CD8-positive, alpha-beta memory T cell (primary cell): ENCODE results near the gene SCAMP2. TPM values are rescaled to one million over a fixed set of nuclear protein-coding genes. Genes with fewer than 3 reads are reported as not detected.

Experiments used
- CTCF ChIA-PET: fragments of 350-600 bp; sonication (Branson Sonifier 250); formaldehyde crosslinking; loops from one replicate; lab custom pipeline; 2021; ENCODE audit warnings: antibody characterized with exemption; lab: Charles Lee
- POLR2A ChIA-PET: fragments of 350-600 bp; sonication (Branson Sonifier 250); formaldehyde crosslinking; loops from one replicate; lab custom pipeline; 2021; ENCODE audit warnings: antibody characterized with exemption; lab: Charles Lee
- DNase-seq, 5 donors: peaks; one replicate each; pipeline versions ENCODE4 v3.0.0 to v3.0.0-alpha.2; 2020 to 2022; ENCODE audit warnings: mixed read lengths in 1 of 5
- H3K27ac ChIP-seq: one replicate; pipeline ENCODE4 v1.7.0; 2013; ENCODE audit warnings: low read depth, mild to moderate bottlenecking, low read length, moderate library complexity
- H3K27me3 ChIP-seq: 2 replicates; pipeline ENCODE4 v1.7.0; 2013; ENCODE audit warnings: low read length, mild to moderate bottlenecking; ENCODE audit not compliant: insufficient read depth, poor library complexity, severe bottlenecking
- H3K36me3 ChIP-seq: 2 replicates; pipeline ENCODE4 v1.7.0; 2013; ENCODE audit warnings: mild to moderate bottlenecking, low read length, moderate library complexity; ENCODE audit not compliant: insufficient read depth
- H3K4me1 ChIP-seq: 2 replicates; pipeline ENCODE4 v1.7.0; 2013; ENCODE audit warnings: mild to moderate bottlenecking, low read length, moderate library complexity; ENCODE audit not compliant: insufficient read depth
- H3K4me3 ChIP-seq: 2 replicates; pipeline ENCODE4 v1.7.0; 2013; ENCODE audit warnings: mild to moderate bottlenecking, low read length
- H3K9me3 ChIP-seq: 2 replicates; pipeline ENCODE4 v1.7.0; 2013; ENCODE audit warnings: mild to moderate bottlenecking, low read length
- H3K27ac Mint-ChIP-seq, 8 donors: one replicate each; pipeline ENCODE4 v1.8.0; 2020 to 2021; ENCODE audit warnings: mixed read lengths in 8 of 8, mild to moderate bottlenecking in 6 of 8, inconsistent platforms in 3 of 8, moderate library complexity in 3 of 8
- H3K27me3 Mint-ChIP-seq, 2 donors: one replicate each; pipeline ENCODE4 v1.8.0; 2020 to 2021; ENCODE audit warnings: mixed read lengths in 2 of 2, mild to moderate bottlenecking in 1 of 2, moderate library complexity in 1 of 2
- H3K36me3 Mint-ChIP-seq, 3 donors: one replicate each; pipeline ENCODE4 v1.8.0; 2020 to 2021; ENCODE audit warnings: mixed read lengths in 3 of 3, inconsistent platforms in 1 of 3, mild to moderate bottlenecking in 1 of 3
- H3K4me1 Mint-ChIP-seq, 3 donors: one replicate each; pipeline ENCODE4 v1.8.0; 2020 to 2021; ENCODE audit warnings: mixed read lengths in 3 of 3, inconsistent platforms in 1 of 3, mild to moderate bottlenecking in 1 of 3
- H3K4me3 Mint-ChIP-seq, 7 donors: one replicate each; pipeline ENCODE4 v1.8.0; 2020 to 2021; ENCODE audit warnings: mixed read lengths in 7 of 7, mild to moderate bottlenecking in 6 of 7, moderate library complexity in 4 of 7, inconsistent platforms in 2 of 7
- H3K9me3 Mint-ChIP-seq, 5 donors: one replicate each; pipeline ENCODE4 v1.8.0; 2020 to 2022; ENCODE audit warnings: mixed read lengths in 5 of 5, mild to moderate bottlenecking in 3 of 5, moderate library complexity in 2 of 5, inconsistent platforms in 1 of 5
- polyA plus RNA-seq: library from polyadenylated mRNA; unstranded; fragments of 300-500 nt; fragmentation: Illumina TruSeq; gene quantifications from one replicate; pipeline ENCODE4 v1.2.3, GENCODE V29; 2021
- total RNA-seq, 2 experiments: library from RNA; stranded (reverse); gene quantifications; one replicate each; pipeline ENCODE4 v1.2.3, GENCODE V29; 2021

Gene SCAMP2
- total and polyA plus RNA-seq, 3 experiments from 2014 or later = 82.8 to 154 (median 84.2) TPM

DNA sequence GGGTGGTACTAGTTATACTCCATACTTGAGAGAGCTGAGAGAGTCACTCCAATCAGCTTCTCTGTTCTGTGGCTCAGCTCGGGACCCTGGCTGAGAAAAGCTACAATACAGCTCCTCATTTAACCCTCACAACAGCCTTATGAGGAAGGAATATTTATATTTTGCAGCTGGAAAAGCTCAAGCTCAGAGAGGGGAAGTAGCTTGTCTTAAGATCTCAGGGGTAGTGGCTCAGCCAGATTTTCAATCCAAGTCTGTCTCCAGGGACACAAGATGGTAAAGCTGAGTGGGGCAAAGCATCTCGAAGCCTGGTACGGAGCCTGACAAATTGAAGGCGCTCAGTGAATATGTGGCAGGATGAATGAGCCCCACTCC is 14.8 kb downstream of the SCAMP2 start:
- H3K4me3 Mint-ChIP-seq = peak overlapping the region in 5 of 7 donors; percentile 0 to 68 (median 45)
- H3K4me3 ChIP-seq = no peak overlapping the region
- peaks cover 37% of the 10 kb centered on the region for H3K4me1 ChIP-seq
- no peaks in the 10 kb centered on the region for H3K9me3 Mint-ChIP-seq
- peaks cover 0 to 36% (median 3%) of the 10 kb centered on the region in 3 donors for H3K36me3 Mint-ChIP-seq
- ChIA-PET CTCF (interaction anchor here (0.7 to 2.4 kb wide), 10 partner anchors 10 to 88 kb away, joined by 3 to 13 read pairs (median 4); partner anchors contain the start of gene CPLX3), POLR2A (no interaction called here)
- H3K9me3 ChIP-seq = no peaks in the 10 kb centered on the region
- H3K36me3 ChIP-seq = peaks cover 21% of the 10 kb centered on the region
- DNase-seq = no peak
- H3K27ac Mint-ChIP-seq = peak overlapping the region; percentile 41 to 96 (median 84)
- H3K27ac ChIP-seq = no peak overlapping the region
- H3K27me3 ChIP-seq = no peaks in the 10 kb centered on the region
- H3K27me3 Mint-ChIP-seq = no peaks in the 10 kb centered on the region
- H3K4me1 Mint-ChIP-seq = peaks cover 33 to 46% (median 37%) of the 10 kb centered on the region in 3 donors

DNA sequence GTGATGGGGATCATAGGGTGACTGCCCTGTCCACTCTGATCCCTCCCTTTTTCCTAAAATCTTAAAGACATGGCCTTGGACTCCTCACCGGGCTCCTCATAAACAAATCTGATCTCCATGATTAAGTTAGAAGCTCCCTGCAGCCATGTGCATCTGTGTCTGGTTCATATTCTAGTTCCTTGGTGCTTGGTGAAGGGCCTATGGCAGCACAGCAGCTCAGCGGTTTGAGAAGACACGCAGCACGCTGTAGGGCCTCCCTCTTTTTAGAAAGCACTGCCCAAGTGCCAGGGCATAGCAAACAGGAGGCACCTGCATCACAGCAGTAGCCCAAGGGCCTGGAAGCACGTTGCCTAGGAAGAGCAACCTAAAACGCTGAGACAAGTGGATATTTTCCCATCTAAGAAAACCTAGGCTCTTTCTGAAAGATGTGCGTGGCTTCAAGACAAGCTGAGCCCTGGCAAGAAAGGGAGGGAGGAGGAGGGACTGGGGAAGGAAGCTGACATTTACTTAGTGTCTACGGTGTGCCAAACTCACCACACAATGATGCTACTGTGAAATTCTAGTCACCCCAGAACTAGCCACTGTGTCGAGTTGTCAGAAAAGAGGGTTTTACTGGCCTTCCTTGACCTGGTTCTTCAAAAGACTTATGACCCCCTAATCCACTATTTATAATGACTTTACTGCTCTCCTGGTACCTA is 15.3 kb downstream of the SCAMP2 start:
- no peak for DNase-seq
- no peaks in the 10 kb centered on the region for H3K27me3 ChIP-seq
- peaks cover 26% of the 10 kb centered on the region for H3K36me3 ChIP-seq
- H3K27ac ChIP-seq = no peak overlapping the region
- H3K9me3 ChIP-seq = no peaks in the 10 kb centered on the region
- Mint-ChIP-seq H3K4me1 (peaks cover 32 to 43% (median 37%) of the 10 kb centered on the region in 3 donors), H3K36me3 (peaks cover 0 to 41% (median 4%) of the 10 kb centered on the region in 3 donors), H3K9me3 (no peaks in the 10 kb centered on the region), H3K4me3 (peak overlapping the region in 5 of 7 donors; percentile 0 to 68 (median 45)), H3K27ac (peak overlapping the region; percentile 70 to 96 (median 87)), H3K27me3 (no peaks in the 10 kb centered on the region)
- H3K4me1 ChIP-seq = peaks cover 35% of the 10 kb centered on the region
- CTCF ChIA-PET = interaction anchor here (0.7 to 2.4 kb wide), 8 partner anchors 10 to 81 kb away, joined by 3 to 13 read pairs (median 5); no protein-coding TSS in a partner anchor
- no peak overlapping the region for H3K4me3 ChIP-seq
- POLR2A ChIA-PET = no interaction called here

DNA sequence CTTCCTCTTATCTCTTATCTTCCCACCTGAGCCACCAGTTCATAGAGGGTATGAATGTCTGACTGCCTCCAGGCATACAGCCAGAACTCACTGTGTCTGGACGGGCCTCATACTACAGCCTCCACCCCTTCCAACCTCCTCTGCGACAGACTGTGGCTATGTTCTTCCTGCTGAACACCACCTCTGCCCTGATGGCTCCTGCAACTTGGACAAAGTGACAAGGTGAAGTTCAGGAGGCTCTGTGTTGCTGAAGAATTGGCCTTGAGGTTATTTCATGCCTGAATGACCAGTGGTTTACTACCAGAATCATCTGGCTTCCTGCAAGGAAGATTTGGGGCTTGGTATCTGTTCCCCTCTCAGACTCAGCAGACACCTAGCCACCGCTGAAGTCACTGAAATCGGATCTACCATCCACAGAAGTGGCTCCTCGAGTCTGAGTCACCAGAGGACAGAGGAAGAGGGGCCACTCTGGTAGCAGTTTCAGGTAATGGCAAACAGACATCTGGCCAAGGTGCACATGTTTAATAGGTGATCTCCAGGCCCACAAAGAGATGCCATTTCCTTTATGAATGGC is 16.0 kb downstream of the SCAMP2 start:
- Mint-ChIP-seq H3K27me3 (no peaks in the 10 kb centered on the region), H3K4me1 (peaks cover 32 to 42% (median 37%) of the 10 kb centered on the region in 3 donors), H3K36me3 (peaks cover 0 to 48% (median 6%) of the 10 kb centered on the region in 3 donors), H3K9me3 (no peaks in the 10 kb centered on the region), H3K4me3 (peak overlapping the region in 3 of 7 donors; percentile 33 to 66 (median 45)), H3K27ac (peak overlapping the region; percentile 70 to 96 (median 87))
- Histone ChIP-seq H3K27me3 (no peaks in the 10 kb centered on the region), H3K4me1 (peaks cover 35% of the 10 kb centered on the region), H3K4me3 (no peak overlapping the region), H3K27ac (no peak overlapping the region), H3K36me3 (peaks cover 32% of the 10 kb centered on the region), H3K9me3 (no peaks in the 10 kb centered on the region)
- no peak for DNase-seq
- ChIA-PET POLR2A (no interaction called here), CTCF (interaction anchor here (0.9 to 1.4 kb wide), 3 partner anchors 17 to 86 kb away, joined by 3 read pairs; no protein-coding TSS in a partner anchor)

DNA sequence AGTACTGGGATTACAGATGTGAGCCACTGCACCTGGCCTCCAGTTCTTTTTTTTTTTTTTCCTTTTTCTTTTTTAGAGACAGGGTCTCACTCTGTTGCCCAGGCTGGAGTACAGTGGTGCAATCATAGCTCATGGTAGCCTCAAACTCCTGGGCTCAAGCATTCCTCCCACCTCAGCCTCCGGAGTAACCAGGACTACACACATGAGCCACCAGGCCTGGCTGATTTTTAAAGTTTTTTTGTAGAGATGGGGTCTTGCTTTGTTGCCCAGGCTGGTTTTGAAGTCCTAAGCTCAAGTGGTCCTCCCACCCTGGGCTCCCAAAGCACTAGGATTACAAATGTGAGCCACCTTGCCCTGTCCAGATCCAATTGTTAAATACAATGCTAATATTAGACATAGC is 16.6 kb downstream of the SCAMP2 start:
- CTCF ChIA-PET = interaction anchor here (0.6 to 1.4 kb wide), 3 partner anchors 36 to 85 kb away, joined by 3 to 4 read pairs (median 3); no protein-coding TSS in a partner anchor
- H3K27me3 ChIP-seq = no peaks in the 10 kb centered on the region
- Mint-ChIP-seq H3K36me3 (peaks cover 0 to 54% (median 6%) of the 10 kb centered on the region in 3 donors), H3K9me3 (no peaks in the 10 kb centered on the region), H3K27me3 (no peaks in the 10 kb centered on the region), H3K4me1 (peaks cover 32 to 42% (median 37%) of the 10 kb centered on the region in 3 donors), H3K4me3 (peak overlapping the region in 1 of 7 donors; percentile 18), H3K27ac (peak overlapping the region in 7 of 8 donors; percentile 70 to 90 (median 76))
- H3K27ac ChIP-seq = no peak overlapping the region
- H3K36me3 ChIP-seq = peaks cover 38% of the 10 kb centered on the region
- no peaks in the 10 kb centered on the region for H3K9me3 ChIP-seq
- DNase-seq = no peak
- POLR2A ChIA-PET = no interaction called here
- H3K4me3 ChIP-seq = no peak overlapping the region
- H3K4me1 ChIP-seq = peaks cover 35% of the 10 kb centered on the region

DNA sequence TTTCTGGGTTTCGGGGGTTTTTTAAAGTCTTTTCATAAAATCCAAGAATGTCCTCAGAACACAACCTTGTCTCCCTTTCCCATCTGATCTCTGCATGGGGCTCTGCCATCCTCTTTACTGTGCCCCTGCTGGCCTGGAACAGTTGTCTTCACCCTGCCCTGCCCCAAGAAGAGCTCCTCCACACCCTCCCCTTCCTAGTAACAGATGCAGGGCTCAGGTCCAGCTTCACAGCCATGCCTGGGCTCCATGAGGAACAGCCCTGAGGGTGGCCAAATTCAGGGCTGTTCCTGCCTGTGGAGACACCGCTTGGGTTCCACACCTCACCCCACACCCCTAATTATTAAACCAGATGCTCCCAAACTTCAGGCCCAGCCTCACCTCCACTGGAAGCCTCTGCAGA is 17.3 kb downstream of the SCAMP2 start:
- H3K4me3 ChIP-seq = no peak overlapping the region
- Mint-ChIP-seq H3K4me3 (no peak overlapping the region), H3K4me1 (peaks cover 32 to 37% (median 34%) of the 10 kb centered on the region in 3 donors), H3K27me3 (no peaks in the 10 kb centered on the region), H3K36me3 (peaks cover 0 to 58% (median 6%) of the 10 kb centered on the region in 3 donors), H3K27ac (peak overlapping the region in 7 of 8 donors; percentile 51 to 88 (median 79)), H3K9me3 (no peaks in the 10 kb centered on the region)
- no peaks in the 10 kb centered on the region for H3K27me3 ChIP-seq
- peaks cover 44% of the 10 kb centered on the region for H3K36me3 ChIP-seq
- peaks cover 35% of the 10 kb centered on the region for H3K4me1 ChIP-seq
- CTCF ChIA-PET = interaction anchor here (0.6 to 1.4 kb wide), 4 partner anchors 14 to 85 kb away, joined by 3 to 4 read pairs (median 4); no protein-coding TSS in a partner anchor
- no peak for DNase-seq
- H3K9me3 ChIP-seq = no peaks in the 10 kb centered on the region
- POLR2A ChIA-PET = no interaction called here
- no peak overlapping the region for H3K27ac ChIP-seq

DNA sequence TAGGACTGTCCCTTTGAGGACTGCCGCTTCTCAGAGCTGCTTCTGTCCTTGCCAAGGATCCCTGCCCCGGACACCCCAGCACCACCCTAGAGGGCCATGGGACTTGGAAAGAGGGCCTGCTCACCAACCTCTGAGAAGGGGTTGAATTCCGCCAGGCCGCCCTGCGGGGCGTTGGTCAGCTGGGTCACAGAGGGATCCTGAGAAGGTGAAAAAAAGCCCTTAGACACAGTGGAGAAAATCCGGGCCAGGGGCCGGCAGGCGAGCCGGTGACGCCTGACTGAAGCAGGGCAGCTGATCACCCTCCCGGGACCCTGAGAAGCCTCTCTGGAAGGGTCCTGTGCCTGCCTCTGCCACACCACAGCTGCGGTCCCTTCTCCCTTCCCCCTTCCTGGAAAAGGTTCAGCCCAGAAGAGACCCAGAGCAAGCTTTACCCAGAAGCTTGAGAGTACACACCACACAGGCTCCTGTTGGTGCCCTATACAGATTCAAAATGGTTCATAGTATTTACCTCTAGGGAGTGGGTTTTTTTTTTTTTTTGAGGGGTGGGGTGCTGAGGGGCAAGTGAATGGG is 18.6 kb downstream of the SCAMP2 start:
- Histone ChIP-seq H3K4me1 (peaks cover 28% of the 10 kb centered on the region), H3K4me3 (no peak overlapping the region), H3K36me3 (peaks cover 53% of the 10 kb centered on the region), H3K27me3 (no peaks in the 10 kb centered on the region), H3K9me3 (no peaks in the 10 kb centered on the region), H3K27ac (no peak overlapping the region)
- Mint-ChIP-seq H3K36me3 (peaks cover 0 to 68% (median 8%) of the 10 kb centered on the region in 3 donors), H3K4me3 (no peak overlapping the region), H3K4me1 (peaks cover 28 to 34% (median 31%) of the 10 kb centered on the region in 3 donors), H3K27ac (no peak overlapping the region), H3K9me3 (no peaks in the 10 kb centered on the region), H3K27me3 (no peaks in the 10 kb centered on the region)
- DNase-seq = no peak
- POLR2A ChIA-PET = no interaction called here
- CTCF ChIA-PET = no interaction called here

DNA sequence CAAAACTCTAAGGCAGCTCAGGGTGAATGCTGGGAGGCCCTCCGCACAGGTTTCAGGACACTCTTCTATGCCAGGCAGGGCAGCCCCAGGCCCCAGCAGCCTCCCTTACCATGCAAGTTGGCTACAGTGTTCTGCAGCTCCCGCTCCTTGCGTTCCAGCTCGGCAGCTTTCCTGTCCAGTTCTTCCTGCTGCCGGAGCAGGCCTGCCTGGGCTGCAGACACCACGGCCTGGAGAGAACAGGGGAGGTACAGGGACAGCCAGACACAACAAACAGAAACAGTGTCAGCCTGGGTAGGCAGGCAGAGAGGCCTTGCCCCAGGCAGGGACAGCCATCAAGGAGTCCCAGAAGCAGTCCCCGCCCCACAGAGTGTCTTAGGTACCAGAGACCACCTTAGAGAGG is 21.2 kb downstream of the SCAMP2 start:
- no peaks in the 10 kb centered on the region for H3K9me3 ChIP-seq
- peaks cover 4 to 10% (median 9%) of the 10 kb centered on the region in 3 donors for H3K4me1 Mint-ChIP-seq
- H3K36me3 Mint-ChIP-seq = peaks cover 0 to 78% (median 10%) of the 10 kb centered on the region in 3 donors
- H3K27me3 Mint-ChIP-seq = no peaks in the 10 kb centered on the region
- no peak overlapping the region for H3K27ac ChIP-seq
- H3K4me3 Mint-ChIP-seq = no peak overlapping the region
- POLR2A ChIA-PET = no interaction called here
- H3K4me1 ChIP-seq = peaks cover 5% of the 10 kb centered on the region
- CTCF ChIA-PET = interaction anchor here (1.1 to 2.8 kb wide), 3 partner anchors 16 to 81 kb away, joined by 4 to 11 read pairs (median 5); no protein-coding TSS in a partner anchor
- H3K9me3 Mint-ChIP-seq = no peaks in the 10 kb centered on the region
- H3K27ac Mint-ChIP-seq = peak overlapping the region in 1 of 8 donors; percentile 91
- no peaks in the 10 kb centered on the region for H3K27me3 ChIP-seq
- peaks cover 59% of the 10 kb centered on the region for H3K36me3 ChIP-seq
- no peak for DNase-seq
- no peak overlapping the region for H3K4me3 ChIP-seq
